ENCODE results near the gene MRPL21. TPM values are rescaled to one million over a fixed set of nuclear protein-coding genes. Genes with fewer than 3 reads are reported as not detected.

Gene MRPL21
- total RNA-seq, 4 donors from 2014 or later = 9.0 to 121 (median 52.8) TPM

DNA sequence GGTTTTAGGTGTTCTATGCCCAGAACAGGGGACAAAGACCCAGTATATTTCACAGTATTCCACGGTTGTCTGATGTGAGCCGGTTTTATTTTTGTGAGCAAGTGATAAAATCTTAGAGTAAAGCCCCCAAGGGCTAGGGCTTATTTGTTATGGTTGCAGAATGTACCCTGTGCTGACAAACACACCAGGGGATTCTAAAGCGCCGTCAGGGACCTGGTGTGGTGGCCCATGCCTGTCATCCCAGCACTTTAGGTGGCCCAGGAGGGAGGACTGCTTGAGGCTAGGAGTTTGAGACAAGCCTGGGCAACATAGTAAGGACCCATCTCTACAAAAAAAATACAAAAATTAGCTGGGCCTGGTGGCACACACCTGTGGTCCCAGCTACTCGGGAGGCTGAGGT, 22.8 kb downstream of the MRPL21 start:
- intact Hi-C loops (cut with DNase I; ENCODE audit: low total_unique reads) = no loop called here
- DNase-seq = no peak
- Histone ChIP-seq H3K4me1 (no peaks in the 10 kb centered on the region), H3K27me3 (no peaks in the 10 kb centered on the region), H3K36me3 (no peaks in the 10 kb centered on the region), H3K9me3 (no peaks in the 10 kb centered on the region), H3K27ac (no peak overlapping the region), H3K4me3 (no peak overlapping the region)
- in situ Hi-C loops (cut with MboI; ENCODE audit: low pct_ligation_motif_present in 1 of 4, low pct_unique_long_range_greater_than_20kb in 1 of 4, low sequenced_read_pairs in 3 of 4) = no loop called here
- 98 to 100% methylated on average over 3 to 5 of the region's 5 CpGs for WGBS, 2 donors (ENCODE audit: low coverage in 1 of 2)
- TF ChIP-seq EP300 (IDR thresholded peaks at IDR 0.05; ENCODE audit: low read depth) (no peak), POLR2AphosphoS5 (IDR thresholded peaks at IDR 0.05) (no peak), CTCF (IDR thresholded peaks at IDR 0.05) (no peak), POLR2A (IDR thresholded peaks at IDR 0.05) (no peak)

DNA sequence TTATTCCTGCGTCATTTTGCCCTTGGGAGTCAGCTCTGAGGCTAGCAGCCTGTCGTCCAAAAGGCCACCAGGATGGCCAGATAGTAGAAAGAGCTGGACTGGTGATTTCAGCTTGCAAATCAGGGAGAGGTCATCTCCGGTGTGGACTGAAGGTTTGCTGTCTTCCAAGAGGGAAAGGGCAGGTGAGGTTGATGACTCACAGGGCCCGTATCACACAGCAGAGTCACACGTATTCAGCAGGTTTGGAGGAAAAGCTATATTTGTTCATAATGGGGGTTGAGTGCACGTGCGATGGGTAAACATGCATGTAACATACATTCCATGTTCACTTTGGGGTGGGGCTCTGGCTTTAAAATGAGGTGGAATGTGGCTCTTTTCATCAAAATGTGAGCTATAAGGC, 25.6 kb downstream of the MRPL21 start:
- no peaks in the 10 kb centered on the region for H3K4me1 ChIP-seq
- TF ChIP-seq POLR2AphosphoS5 (IDR thresholded peaks at IDR 0.05) (no peak), CTCF (IDR thresholded peaks at IDR 0.05) (no peak), POLR2A (IDR thresholded peaks at IDR 0.05) (no peak), EP300 (IDR thresholded peaks at IDR 0.05; ENCODE audit: low read depth) (no peak)
- no peak overlapping the region for H3K27ac ChIP-seq
- H3K27me3 ChIP-seq = no peaks in the 10 kb centered on the region
- in situ Hi-C loops (cut with MboI; ENCODE audit: low pct_ligation_motif_present in 1 of 4, low pct_unique_long_range_greater_than_20kb in 1 of 4, low sequenced_read_pairs in 3 of 4) = no loop called here
- intact Hi-C loops (cut with DNase I; ENCODE audit: low total_unique reads) = no loop called here
- no peak overlapping the region for H3K4me3 ChIP-seq
- 84 to 93% methylated on average over 3 to 7 of the region's 7 CpGs for WGBS, 2 donors (ENCODE audit: low coverage in 1 of 2)
- DNase-seq = no peak
- no peaks in the 10 kb centered on the region for H3K9me3 ChIP-seq
- H3K36me3 ChIP-seq = no peaks in the 10 kb centered on the region

DNA sequence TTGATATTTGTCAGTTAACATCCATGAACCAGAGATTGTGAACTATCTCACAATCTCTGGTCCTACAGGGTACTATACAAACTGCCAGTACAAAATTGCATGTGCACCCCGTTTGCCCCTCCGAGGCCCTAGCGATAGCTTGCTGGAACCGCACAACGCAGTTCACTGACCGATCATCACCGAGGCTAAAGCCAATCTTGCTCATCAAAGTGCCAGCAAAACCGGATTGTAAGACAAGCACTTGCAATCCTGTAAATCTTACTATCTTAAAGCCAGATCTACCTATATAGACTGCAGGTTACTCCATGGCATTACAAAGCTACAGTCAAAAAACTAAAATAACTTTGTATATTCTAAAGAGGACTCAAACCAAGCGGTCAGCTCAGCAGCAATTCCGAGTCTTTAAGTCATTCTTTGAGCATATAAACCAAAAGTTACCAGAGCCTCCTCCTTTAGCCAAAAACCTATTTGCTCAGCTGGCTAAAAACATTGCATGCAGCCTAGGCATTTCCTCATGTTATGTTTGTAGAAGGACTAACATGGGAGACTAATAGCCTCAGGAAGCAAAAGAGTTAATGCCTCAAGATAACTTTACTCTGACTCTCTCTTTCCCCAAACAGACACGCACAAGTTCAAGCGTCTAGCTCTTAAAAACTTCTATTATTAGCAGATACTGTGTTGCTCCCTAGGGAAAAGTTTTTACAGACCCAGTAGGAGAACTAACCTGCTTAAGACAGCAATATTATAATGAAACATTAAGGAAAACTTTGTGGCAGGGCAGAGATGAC, 31.2 kb downstream of the MRPL21 start:
- in situ Hi-C loops (cut with MboI; ENCODE audit: low pct_ligation_motif_present in 1 of 4, low pct_unique_long_range_greater_than_20kb in 1 of 4, low sequenced_read_pairs in 3 of 4) = no loop called here
- Histone ChIP-seq H3K27me3 (no peaks in the 10 kb centered on the region), H3K36me3 (no peaks in the 10 kb centered on the region), H3K9me3 (no peaks in the 10 kb centered on the region), H3K4me3 (no peak overlapping the region), H3K27ac (no peak overlapping the region), H3K4me1 (peaks cover 3 to 15% (median 5%) of the 10 kb centered on the region in 4 donors)
- no peak for DNase-seq
- WGBS, 2 donors (ENCODE audit: low coverage in 1 of 2) = 38 to 69% methylated on average over 3 to 12 of the region's 12 CpGs
- intact Hi-C loops (cut with DNase I; ENCODE audit: low total_unique reads) = no loop called here
- TF ChIP-seq CTCF (IDR thresholded peaks at IDR 0.05) = no peak
- no peak for TF ChIP-seq EP300 (IDR thresholded peaks at IDR 0.05; ENCODE audit: low read depth)
- no peak for TF ChIP-seq POLR2AphosphoS5 (IDR thresholded peaks at IDR 0.05)
- no peak for TF ChIP-seq POLR2A (IDR thresholded peaks at IDR 0.05)

GRCh38 chr11:68870470-68870869, 33.2 kb downstream of the MRPL21 start:
- 39 to 54% methylated on average over 6 to 9 of the region's 9 CpGs for WGBS, 2 donors (ENCODE audit: low coverage in 1 of 2)

More at GRCh38 chr11:68870470-68870869, 33.2 kb downstream of the MRPL21 start:
- Histone ChIP-seq H3K27ac (peak overlapping the region in 3 of 4 donors; percentile 15 to 47 (median 38)), H3K9me3 (no peaks in the 10 kb centered on the region), H3K36me3 (no peaks in the 10 kb centered on the region), H3K27me3 (no peaks in the 10 kb centered on the region), H3K4me1 (peaks cover 3 to 15% (median 5%) of the 10 kb centered on the region in 4 donors), H3K4me3 (peak overlapping the region; percentile 6 to 58 (median 38))
- TF ChIP-seq CTCF (IDR thresholded peaks at IDR 0.05) (peak in 1 of 5 experiments; percentile 5), POLR2A (IDR thresholded peaks at IDR 0.05) (no peak), EP300 (IDR thresholded peaks at IDR 0.05; ENCODE audit: low read depth) (no peak), POLR2AphosphoS5 (IDR thresholded peaks at IDR 0.05) (no peak)
- no peak for DNase-seq
- in situ Hi-C loops (cut with MboI; ENCODE audit: low pct_ligation_motif_present in 1 of 4, low pct_unique_long_range_greater_than_20kb in 1 of 4, low sequenced_read_pairs in 3 of 4) = no loop called here
- intact Hi-C loops (cut with DNase I; ENCODE audit: low total_unique reads) = no loop called here
